ENCODE data around the gene MSL1. TPM values are rescaled to one million over a fixed set of nuclear protein-coding genes. Genes with fewer than 3 reads are reported as not detected.

Gene MSL1
- total and polyA plus RNA-seq, 2 of the 13 experiments (the other 11 are each of a cell fraction or from before 2014, with no cell fraction given), result 63.8 to 88.5 TPM

DNA sequence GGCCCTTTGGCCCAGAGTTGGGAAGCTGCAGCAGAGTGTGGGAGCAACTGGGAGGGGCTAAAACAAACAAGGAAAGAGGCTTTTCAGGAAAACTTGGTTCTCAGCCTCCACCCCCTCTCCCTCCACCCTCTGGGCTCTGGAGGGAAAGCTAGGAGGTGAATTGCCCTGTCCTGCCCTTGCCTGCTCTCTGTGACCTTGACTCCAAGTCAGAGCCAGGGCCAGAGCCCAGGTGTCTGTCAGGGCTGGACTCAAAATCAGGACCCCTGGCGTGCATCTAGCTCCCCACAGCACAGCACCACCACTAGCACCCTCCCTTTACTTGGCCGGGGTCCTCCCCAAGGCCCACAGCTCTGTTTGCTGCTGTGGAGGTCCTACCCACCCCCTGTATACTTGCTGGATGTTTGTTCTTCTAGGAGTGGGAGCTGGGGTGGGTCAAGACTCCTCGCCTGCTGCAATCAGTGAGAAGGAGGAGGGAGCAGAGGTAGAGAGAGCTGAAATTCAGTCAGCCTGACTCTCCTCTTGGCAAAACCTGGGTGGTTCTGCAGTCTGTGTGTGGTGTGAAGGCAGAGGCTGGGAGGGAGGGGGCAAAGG, 18.6 kb upstream of the MSL1 start (continued):
- TF ChIP-seq, protein P1, sequence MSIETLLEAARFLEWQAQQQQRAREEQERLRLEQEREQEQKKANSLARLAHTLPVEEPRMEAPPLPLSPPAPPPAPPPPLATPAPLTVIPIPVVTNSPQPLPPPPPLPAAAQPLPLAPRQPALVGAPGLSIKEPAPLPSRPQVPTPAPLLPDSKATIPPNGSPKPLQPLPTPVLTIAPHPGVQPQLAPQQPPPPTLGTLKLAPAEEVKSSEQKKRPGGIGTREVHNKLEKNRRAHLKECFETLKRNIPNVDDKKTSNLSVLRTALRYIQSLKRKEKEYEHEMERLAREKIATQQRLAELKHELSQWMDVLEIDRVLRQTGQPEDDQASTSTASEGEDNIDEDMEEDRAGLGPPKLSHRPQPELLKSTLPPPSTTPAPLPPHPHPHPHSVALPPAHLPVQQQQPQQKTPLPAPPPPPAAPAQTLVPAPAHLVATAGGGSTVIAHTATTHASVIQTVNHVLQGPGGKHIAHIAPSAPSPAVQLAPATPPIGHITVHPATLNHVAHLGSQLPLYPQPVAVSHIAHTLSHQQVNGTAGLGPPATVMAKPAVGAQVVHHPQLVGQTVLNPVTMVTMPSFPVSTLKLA (IDR thresholded peaks at IDR 0.05), result no peak
- TF ChIP-seq ZBTB21 (CRISPR knock-in tag; IDR thresholded peaks at IDR 0.05) (no peak), ZNF224 (CRISPR knock-in tag; IDR thresholded peaks at IDR 0.05) (no peak), POLR2AphosphoS2 (IDR thresholded peaks at IDR 0.05; ENCODE audit: low read depth, low read length) (no peak), ZNF598 (CRISPR knock-in tag; IDR thresholded peaks at IDR 0.05; ENCODE audit: borderline replicate concordance) (peak; percentile 56; the same call in 1 of the 2 replicates), NKX3-1 (CRISPR knock-in tag; IDR thresholded peaks at IDR 0.05) (no peak), ZNF274 (CRISPR knock-in tag; IDR thresholded peaks at IDR 0.05) (0 out of 2 replicates have a peak, but pooled peaks have one; percentile 68), TOPORS (CRISPR knock-in tag; IDR thresholded peaks at IDR 0.05) (no peak), NFE2L1 (CRISPR knock-in tag; IDR thresholded peaks at IDR 0.05; ENCODE audit: borderline replicate concordance) (no peak)
- TF ChIP-seq, protein P2, sequence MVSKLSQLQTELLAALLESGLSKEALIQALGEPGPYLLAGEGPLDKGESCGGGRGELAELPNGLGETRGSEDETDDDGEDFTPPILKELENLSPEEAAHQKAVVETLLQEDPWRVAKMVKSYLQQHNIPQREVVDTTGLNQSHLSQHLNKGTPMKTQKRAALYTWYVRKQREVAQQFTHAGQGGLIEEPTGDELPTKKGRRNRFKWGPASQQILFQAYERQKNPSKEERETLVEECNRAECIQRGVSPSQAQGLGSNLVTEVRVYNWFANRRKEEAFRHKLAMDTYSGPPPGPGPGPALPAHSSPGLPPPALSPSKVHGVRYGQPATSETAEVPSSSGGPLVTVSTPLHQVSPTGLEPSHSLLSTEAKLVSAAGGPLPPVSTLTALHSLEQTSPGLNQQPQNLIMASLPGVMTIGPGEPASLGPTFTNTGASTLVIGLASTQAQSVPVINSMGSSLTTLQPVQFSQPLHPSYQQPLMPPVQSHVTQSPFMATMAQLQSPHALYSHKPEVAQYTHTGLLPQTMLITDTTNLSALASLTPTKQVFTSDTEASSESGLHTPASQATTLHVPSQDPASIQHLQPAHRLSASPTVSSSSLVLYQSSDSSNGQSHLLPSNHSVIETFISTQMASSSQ (IDR thresholded peaks at IDR 0.05; ENCODE audit: low read depth), result no peak
- TF ChIP-seq, protein P2 (CRISPR knock-in tag; IDR thresholded peaks at IDR 0.05; ENCODE audit: borderline replicate concordance), result no peak
- TF ChIP-seq, protein P3, sequence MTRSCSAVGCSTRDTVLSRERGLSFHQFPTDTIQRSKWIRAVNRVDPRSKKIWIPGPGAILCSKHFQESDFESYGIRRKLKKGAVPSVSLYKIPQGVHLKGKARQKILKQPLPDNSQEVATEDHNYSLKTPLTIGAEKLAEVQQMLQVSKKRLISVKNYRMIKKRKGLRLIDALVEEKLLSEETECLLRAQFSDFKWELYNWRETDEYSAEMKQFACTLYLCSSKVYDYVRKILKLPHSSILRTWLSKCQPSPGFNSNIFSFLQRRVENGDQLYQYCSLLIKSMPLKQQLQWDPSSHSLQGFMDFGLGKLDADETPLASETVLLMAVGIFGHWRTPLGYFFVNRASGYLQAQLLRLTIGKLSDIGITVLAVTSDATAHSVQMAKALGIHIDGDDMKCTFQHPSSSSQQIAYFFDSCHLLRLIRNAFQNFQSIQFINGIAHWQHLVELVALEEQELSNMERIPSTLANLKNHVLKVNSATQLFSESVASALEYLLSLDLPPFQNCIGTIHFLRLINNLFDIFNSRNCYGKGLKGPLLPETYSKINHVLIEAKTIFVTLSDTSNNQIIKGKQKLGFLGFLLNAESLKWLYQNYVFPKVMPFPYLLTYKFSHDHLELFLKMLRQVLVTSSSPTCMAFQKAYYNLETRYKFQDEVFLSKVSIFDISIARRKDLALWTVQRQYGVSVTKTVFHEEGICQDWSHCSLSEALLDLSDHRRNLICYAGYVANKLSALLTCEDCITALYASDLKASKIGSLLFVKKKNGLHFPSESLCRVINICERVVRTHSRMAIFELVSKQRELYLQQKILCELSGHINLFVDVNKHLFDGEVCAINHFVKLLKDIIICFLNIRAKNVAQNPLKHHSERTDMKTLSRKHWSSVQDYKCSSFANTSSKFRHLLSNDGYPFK (CRISPR knock-in tag; IDR thresholded peaks at IDR 0.05; ENCODE audit: borderline replicate concordance), result 0 out of 2 replicates have a peak, but pooled peaks have one; percentile 38
- TF ChIP-seq, protein P4, sequence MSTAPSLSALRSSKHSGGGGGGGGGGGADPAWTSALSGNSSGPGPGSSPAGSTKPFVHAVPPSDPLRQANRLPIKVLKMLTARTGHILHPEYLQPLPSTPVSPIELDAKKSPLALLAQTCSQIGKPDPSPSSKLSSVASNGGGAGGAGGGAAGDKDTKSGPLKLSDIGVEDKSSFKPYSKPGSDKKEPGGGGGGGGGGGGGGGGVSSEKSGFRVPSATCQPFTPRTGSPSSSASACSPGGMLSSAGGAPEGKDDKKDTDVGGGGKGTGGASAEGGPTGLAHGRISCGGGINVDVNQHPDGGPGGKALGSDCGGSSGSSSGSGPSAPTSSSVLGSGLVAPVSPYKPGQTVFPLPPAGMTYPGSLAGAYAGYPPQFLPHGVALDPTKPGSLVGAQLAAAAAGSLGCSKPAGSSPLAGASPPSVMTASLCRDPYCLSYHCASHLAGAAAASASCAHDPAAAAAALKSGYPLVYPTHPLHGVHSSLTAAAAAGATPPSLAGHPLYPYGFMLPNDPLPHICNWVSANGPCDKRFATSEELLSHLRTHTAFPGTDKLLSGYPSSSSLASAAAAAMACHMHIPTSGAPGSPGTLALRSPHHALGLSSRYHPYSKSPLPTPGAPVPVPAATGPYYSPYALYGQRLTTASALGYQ (CRISPR knock-in tag; IDR thresholded peaks at IDR 0.05), result no peak
- TF ChIP-seq, protein P5, sequence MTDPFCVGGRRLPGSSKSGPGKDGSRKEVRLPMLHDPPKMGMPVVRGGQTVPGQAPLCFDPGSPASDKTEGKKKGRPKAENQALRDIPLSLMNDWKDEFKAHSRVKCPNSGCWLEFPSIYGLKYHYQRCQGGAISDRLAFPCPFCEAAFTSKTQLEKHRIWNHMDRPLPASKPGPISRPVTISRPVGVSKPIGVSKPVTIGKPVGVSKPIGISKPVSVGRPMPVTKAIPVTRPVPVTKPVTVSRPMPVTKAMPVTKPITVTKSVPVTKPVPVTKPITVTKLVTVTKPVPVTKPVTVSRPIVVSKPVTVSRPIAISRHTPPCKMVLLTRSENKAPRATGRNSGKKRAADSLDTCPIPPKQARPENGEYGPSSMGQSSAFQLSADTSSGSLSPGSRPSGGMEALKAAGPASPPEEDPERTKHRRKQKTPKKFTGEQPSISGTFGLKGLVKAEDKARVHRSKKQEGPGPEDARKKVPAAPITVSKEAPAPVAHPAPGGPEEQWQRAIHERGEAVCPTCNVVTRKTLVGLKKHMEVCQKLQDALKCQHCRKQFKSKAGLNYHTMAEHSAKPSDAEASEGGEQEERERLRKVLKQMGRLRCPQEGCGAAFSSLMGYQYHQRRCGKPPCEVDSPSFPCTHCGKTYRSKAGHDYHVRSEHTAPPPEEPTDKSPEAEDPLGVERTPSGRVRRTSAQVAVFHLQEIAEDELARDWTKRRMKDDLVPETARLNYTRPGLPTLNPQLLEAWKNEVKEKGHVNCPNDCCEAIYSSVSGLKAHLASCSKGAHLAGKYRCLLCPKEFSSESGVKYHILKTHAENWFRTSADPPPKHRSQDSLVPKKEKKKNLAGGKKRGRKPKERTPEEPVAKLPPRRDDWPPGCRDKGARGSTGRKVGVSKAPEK (CRISPR knock-in tag; IDR thresholded peaks at IDR 0.05; ENCODE audit: borderline replicate concordance), result no peak
